Astrocyte (in vitro differentiated cells and primary cell): ENCODE measurements around the gene GLS2. TPM values are rescaled to one million over a fixed set of nuclear protein-coding genes. Genes with fewer than 3 reads are reported as not detected.

ENCODE experiments used
- DNase-seq: peaks from one replicate; pipeline ENCODE4 v3.0.0-alpha.2; 2010; ENCODE audit warnings: low read depth
- FAIRE-seq: peaks from 2 replicates; lab custom pipeline; 2011; peaks lifted over from hg19 to GRCh38; lab: Jason Lieb, UNC
- H2AFZ ChIP-seq: 2 replicates; pipeline ENCODE4 v1.6.0; 2012; ENCODE audit warnings: low read depth, low read length, inconsistent platforms
- H3K27ac ChIP-seq: 2 replicates; pipeline ENCODE4 v1.5.1; 2011; ENCODE audit warnings: low read depth, low read length, inconsistent platforms
- H3K27me3 ChIP-seq: 2 replicates; pipeline ENCODE4 v1.6.0; 2011; ENCODE audit warnings: low read length, inconsistent platforms; ENCODE audit not compliant: insufficient read depth
- H3K36me3 ChIP-seq: 2 replicates; pipeline ENCODE4 v1.5.1; 2011; ENCODE audit warnings: low read length, inconsistent platforms; ENCODE audit not compliant: insufficient read depth
- H3K4me1 ChIP-seq: 2 replicates; pipeline ENCODE4 v1.5.1; 2011; ENCODE audit warnings: low read length, inconsistent platforms; ENCODE audit not compliant: insufficient read depth
- H3K4me2 ChIP-seq: 2 replicates; pipeline ENCODE4 v1.6.0; 2012; ENCODE audit warnings: low read length, inconsistent platforms
- H3K4me3 ChIP-seq: 2 replicates; pipeline ENCODE4 v1.5.1; 2011; ENCODE audit warnings: low read depth, mild to moderate bottlenecking, low read length, inconsistent platforms; ENCODE audit not compliant: insufficient read depth
- H3K79me2 ChIP-seq: 2 replicates; pipeline ENCODE4 v1.6.0; 2012; ENCODE audit warnings: mild to moderate bottlenecking, low read length, inconsistent platforms; ENCODE audit not compliant: insufficient read depth
- H3K9ac ChIP-seq: 2 replicates; pipeline ENCODE4 v1.6.0; 2012; ENCODE audit warnings: mild to moderate bottlenecking, low read length, inconsistent platforms
- H3K9me3 ChIP-seq: 2 replicates; pipeline ENCODE4 v1.5.1; 2012; ENCODE audit warnings: low read depth, mild to moderate bottlenecking, low read length, inconsistent platforms; ENCODE audit not compliant: insufficient read depth
- H4K20me1 ChIP-seq: 2 replicates; pipeline ENCODE4 v1.6.0; 2012; ENCODE audit warnings: low read length, inconsistent platforms; ENCODE audit not compliant: insufficient read depth
- H3K27ac Mint-ChIP-seq: one replicate; pipeline ENCODE4 v1.8.0; 2021; ENCODE audit warnings: mild to moderate bottlenecking, mixed read lengths; ENCODE audit not compliant: unreplicated experiment
- H3K27me3 Mint-ChIP-seq: one replicate; pipeline ENCODE4 v1.8.0; 2021; ENCODE audit warnings: low read depth, mixed read lengths; ENCODE audit not compliant: unreplicated experiment
- H3K36me3 Mint-ChIP-seq: one replicate; pipeline ENCODE4 v1.8.0; 2021; ENCODE audit warnings: low read depth, mixed read lengths; ENCODE audit not compliant: unreplicated experiment
- H3K4me1 Mint-ChIP-seq: one replicate; pipeline ENCODE4 v1.8.0; 2021; ENCODE audit warnings: low read depth, mixed read lengths; ENCODE audit not compliant: unreplicated experiment
- H3K4me3 Mint-ChIP-seq: one replicate; pipeline ENCODE4 v1.8.0; 2021; ENCODE audit warnings: mild to moderate bottlenecking, moderate library complexity, mixed read lengths; ENCODE audit not compliant: unreplicated experiment
- H3K9me3 Mint-ChIP-seq: one replicate; pipeline ENCODE4 v1.8.0; 2021; ENCODE audit warnings: mild to moderate bottlenecking, mixed read lengths; ENCODE audit not compliant: unreplicated experiment
- EZH2 ChIP-seq: IDR thresholded peaks from 2 replicates; pipeline ENCODE4 v1.6.1; 2012; ENCODE audit warnings: mild to moderate bottlenecking, low read length, inconsistent platforms; ENCODE audit not compliant: insufficient read depth
- total RNA-seq: library from RNA; stranded (reverse); gene quantifications from 2 replicates; pipeline ENCODE4 v1.2.1, GENCODE V29; 2021
- TF ChIP-seq, protein P1 (sequence below): IDR thresholded peaks from 2 replicates; pipeline ENCODE4 v1.5.1; 2011; ENCODE audit warnings: low read depth, mild to moderate bottlenecking, inconsistent platforms, low read length, moderate library complexity; ENCODE audit not compliant: insufficient read depth

The GLS2 gene
- total RNA-seq, 1 donor from 2014 or later: 1.1 TPM

DNA sequence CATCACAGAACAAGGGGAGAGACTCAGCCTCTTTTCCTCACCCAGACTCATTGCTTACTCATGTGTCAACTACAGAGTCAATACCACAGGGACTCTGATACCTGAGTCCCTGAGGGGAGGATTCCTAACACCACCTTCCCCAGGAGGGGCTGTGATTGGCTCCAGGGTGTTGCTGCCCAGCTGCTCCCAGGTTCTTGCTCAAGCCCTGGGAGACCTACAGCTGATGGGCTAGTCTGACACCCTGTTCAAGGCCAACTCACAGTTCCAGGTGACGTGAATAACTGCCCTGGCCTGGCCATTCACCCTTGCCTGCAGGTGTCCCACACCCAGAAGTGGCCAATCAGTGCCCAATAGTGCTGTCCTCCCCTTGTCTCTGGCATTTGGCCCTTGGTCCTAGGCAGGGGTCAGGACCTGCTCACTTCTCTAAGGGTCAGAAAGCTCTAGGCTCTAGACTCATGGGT lies 11.0 kb downstream of the GLS2 start:
- Mint-ChIP-seq H3K4me3 (no peak overlapping the region), H3K36me3 (peaks cover 3% of the 10 kb centered on the region), H3K27ac (no peak overlapping the region), H3K4me1 (peaks cover 8% of the 10 kb centered on the region), H3K9me3 (no peaks in the 10 kb centered on the region), H3K27me3 (no peaks in the 10 kb centered on the region)
- no peaks in the 10 kb centered on the region for H3K27me3 ChIP-seq
- H3K4me1 ChIP-seq: no peaks in the 10 kb centered on the region
- H3K9ac ChIP-seq: no peak overlapping the region
- H2AFZ ChIP-seq: no peak overlapping the region
- H3K9me3 ChIP-seq: no peaks in the 10 kb centered on the region
- no peak overlapping the region for H3K27ac ChIP-seq
- peaks cover 7% of the 10 kb centered on the region for H3K79me2 ChIP-seq
- FAIRE-seq: no peak
- no peaks in the 10 kb centered on the region for H3K36me3 ChIP-seq
- DNase-seq: no peak
- H4K20me1 ChIP-seq: peaks cover 10% of the 10 kb centered on the region
- H3K4me3 ChIP-seq: no peak overlapping the region
- TF ChIP-seq EZH2: no peak
- TF ChIP-seq, protein P1, sequence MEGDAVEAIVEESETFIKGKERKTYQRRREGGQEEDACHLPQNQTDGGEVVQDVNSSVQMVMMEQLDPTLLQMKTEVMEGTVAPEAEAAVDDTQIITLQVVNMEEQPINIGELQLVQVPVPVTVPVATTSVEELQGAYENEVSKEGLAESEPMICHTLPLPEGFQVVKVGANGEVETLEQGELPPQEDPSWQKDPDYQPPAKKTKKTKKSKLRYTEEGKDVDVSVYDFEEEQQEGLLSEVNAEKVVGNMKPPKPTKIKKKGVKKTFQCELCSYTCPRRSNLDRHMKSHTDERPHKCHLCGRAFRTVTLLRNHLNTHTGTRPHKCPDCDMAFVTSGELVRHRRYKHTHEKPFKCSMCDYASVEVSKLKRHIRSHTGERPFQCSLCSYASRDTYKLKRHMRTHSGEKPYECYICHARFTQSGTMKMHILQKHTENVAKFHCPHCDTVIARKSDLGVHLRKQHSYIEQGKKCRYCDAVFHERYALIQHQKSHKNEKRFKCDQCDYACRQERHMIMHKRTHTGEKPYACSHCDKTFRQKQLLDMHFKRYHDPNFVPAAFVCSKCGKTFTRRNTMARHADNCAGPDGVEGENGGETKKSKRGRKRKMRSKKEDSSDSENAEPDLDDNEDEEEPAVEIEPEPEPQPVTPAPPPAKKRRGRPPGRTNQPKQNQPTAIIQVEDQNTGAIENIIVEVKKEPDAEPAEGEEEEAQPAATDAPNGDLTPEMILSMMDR: no peak
- H3K4me2 ChIP-seq: no peak overlapping the region

DNA sequence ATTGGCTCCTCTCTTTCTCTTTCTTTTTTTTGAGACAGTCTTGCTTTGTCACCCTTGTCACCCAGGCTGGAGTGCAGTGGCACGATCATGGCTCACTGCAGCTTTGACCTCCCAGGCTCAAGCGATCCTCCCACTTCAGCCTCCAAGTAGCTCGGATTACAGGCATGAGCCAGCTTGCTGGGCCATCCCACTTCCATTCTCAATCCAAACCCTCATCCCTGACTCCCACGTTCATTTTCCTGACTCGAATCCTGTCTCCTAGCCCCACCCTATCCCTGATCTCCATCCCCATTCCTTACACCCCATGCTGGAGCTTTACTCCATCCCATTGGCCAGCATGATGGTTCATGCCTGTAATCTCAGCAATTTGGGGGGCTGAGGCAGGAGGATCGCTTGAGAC lies 11.8 kb downstream of the GLS2 start:
- no peaks in the 10 kb centered on the region for H3K36me3 ChIP-seq
- H3K4me2 ChIP-seq: no peak overlapping the region
- H3K9me3 ChIP-seq: no peaks in the 10 kb centered on the region
- no peak overlapping the region for H3K27ac ChIP-seq
- no peak overlapping the region for H3K9ac ChIP-seq
- no peaks in the 10 kb centered on the region for H3K4me1 ChIP-seq
- DNase-seq (no peak), FAIRE-seq (no peak)
- Mint-ChIP-seq H3K4me3 (no peak overlapping the region), H3K36me3 (peaks cover 3% of the 10 kb centered on the region), H3K9me3 (no peaks in the 10 kb centered on the region), H3K27ac (no peak overlapping the region), H3K27me3 (no peaks in the 10 kb centered on the region), H3K4me1 (peaks cover 9% of the 10 kb centered on the region)
- H2AFZ ChIP-seq: no peak overlapping the region
- no peak for TF ChIP-seq EZH2
- TF ChIP-seq, protein P1: no peak
- no peaks in the 10 kb centered on the region for H3K27me3 ChIP-seq
- H4K20me1 ChIP-seq: peaks cover 10% of the 10 kb centered on the region
- H3K4me3 ChIP-seq: no peak overlapping the region
- H3K79me2 ChIP-seq: peaks cover 14% of the 10 kb centered on the region

DNA sequence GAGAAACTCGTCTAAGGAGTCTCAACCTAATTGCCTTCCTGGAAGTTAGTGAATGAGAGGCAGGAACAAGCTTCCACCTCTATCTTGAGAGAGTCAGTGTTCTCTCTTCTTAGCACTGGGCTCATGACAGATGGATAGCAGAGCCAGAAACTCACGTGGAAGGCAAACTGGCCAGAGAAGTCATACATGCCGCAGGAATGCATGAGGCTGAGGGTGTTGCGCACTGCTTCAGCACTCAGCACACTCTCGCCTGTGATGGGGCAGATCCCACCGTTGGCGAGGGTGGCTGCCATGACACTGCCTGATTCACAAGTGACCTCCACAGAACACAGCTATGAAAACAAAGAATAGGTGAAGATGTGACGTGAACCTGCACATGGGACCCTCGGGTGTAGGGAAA lies 13.6 kb downstream of the GLS2 start:
- Histone ChIP-seq H3K4me3 (no peak overlapping the region), H3K4me1 (peaks cover 5% of the 10 kb centered on the region), H3K27ac (no peak overlapping the region), H4K20me1 (peaks cover 10% of the 10 kb centered on the region), H2AFZ (no peak overlapping the region), H3K27me3 (no peaks in the 10 kb centered on the region), H3K36me3 (no peaks in the 10 kb centered on the region), H3K9ac (no peak overlapping the region), H3K9me3 (no peaks in the 10 kb centered on the region), H3K79me2 (peaks cover 31% of the 10 kb centered on the region), H3K4me2 (no peak overlapping the region)
- no peak for DNase-seq
- no peaks in the 10 kb centered on the region for H3K27me3 Mint-ChIP-seq
- H3K4me1 Mint-ChIP-seq: peaks cover 11% of the 10 kb centered on the region
- H3K9me3 Mint-ChIP-seq: no peaks in the 10 kb centered on the region
- no peak overlapping the region for H3K4me3 Mint-ChIP-seq
- no peak overlapping the region for H3K27ac Mint-ChIP-seq
- FAIRE-seq: no peak
- H3K36me3 Mint-ChIP-seq: peaks cover 5% of the 10 kb centered on the region
- TF ChIP-seq, protein P1: no peak
- TF ChIP-seq EZH2: no peak
